ENCODE results near the gene RNF157. TPM values are rescaled to one million over a fixed set of nuclear protein-coding genes. Genes with fewer than 3 reads are reported as not detected.

RNF157 gene
- total RNA-seq, 2 donors from 2014 or later = 9.6 to 11.2 TPM

- Mint-ChIP-seq H3K27me3 (ENCODE audit: insufficient read depth) (no peaks in the 10 kb centered on the region), H3K36me3 (ENCODE audit: low read depth) (no peaks in the 10 kb centered on the region), H3K4me3 (no peak overlapping the region), H3K27ac (peak overlapping the region; percentile 52), H3K4me1 (no peaks in the 10 kb centered on the region), H3K9me3 (no peaks in the 10 kb centered on the region)
- no peaks in the 10 kb centered on the region for H3K9me3 ChIP-seq (ENCODE audit: control insufficient read depth, low read length)
- no peak overlapping the region for H3K9ac ChIP-seq (ENCODE audit: extremely low read depth, low read length, poor library complexity, severe bottlenecking)
- no peaks in the 10 kb centered on the region for H3K4me1 ChIP-seq (ENCODE audit: control insufficient read depth, insufficient read depth, low read length)
- H3K27me3 ChIP-seq (ENCODE audit: control insufficient read depth, insufficient read depth, low read length, poor library complexity, severe bottlenecking) = no peaks in the 10 kb centered on the region
- no peak overlapping the region for H3K4me3 ChIP-seq (ENCODE audit: low read length)
- 91 to 92% methylated on average over 11 to 31 of the region's 31 CpGs for WGBS, 2 experiments (ENCODE audit: insufficient coverage in 1 of 2, insufficient read length in 1 of 2)
- no peaks in the 10 kb centered on the region for H3K36me3 ChIP-seq (ENCODE audit: control insufficient read depth, insufficient read depth, low read length)
- TF ChIP-seq, protein P1, sequence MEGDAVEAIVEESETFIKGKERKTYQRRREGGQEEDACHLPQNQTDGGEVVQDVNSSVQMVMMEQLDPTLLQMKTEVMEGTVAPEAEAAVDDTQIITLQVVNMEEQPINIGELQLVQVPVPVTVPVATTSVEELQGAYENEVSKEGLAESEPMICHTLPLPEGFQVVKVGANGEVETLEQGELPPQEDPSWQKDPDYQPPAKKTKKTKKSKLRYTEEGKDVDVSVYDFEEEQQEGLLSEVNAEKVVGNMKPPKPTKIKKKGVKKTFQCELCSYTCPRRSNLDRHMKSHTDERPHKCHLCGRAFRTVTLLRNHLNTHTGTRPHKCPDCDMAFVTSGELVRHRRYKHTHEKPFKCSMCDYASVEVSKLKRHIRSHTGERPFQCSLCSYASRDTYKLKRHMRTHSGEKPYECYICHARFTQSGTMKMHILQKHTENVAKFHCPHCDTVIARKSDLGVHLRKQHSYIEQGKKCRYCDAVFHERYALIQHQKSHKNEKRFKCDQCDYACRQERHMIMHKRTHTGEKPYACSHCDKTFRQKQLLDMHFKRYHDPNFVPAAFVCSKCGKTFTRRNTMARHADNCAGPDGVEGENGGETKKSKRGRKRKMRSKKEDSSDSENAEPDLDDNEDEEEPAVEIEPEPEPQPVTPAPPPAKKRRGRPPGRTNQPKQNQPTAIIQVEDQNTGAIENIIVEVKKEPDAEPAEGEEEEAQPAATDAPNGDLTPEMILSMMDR (conservative IDR thresholded peaks at IDR 0.05) = no peak
- no peak overlapping the region for H3K27ac ChIP-seq (ENCODE audit: low read depth, low read length)
- no peak for DNase-seq
Observed at GRCh38 chr17:76277300-76278267, 37.3 kb upstream of the RNF157 start.

DNA sequence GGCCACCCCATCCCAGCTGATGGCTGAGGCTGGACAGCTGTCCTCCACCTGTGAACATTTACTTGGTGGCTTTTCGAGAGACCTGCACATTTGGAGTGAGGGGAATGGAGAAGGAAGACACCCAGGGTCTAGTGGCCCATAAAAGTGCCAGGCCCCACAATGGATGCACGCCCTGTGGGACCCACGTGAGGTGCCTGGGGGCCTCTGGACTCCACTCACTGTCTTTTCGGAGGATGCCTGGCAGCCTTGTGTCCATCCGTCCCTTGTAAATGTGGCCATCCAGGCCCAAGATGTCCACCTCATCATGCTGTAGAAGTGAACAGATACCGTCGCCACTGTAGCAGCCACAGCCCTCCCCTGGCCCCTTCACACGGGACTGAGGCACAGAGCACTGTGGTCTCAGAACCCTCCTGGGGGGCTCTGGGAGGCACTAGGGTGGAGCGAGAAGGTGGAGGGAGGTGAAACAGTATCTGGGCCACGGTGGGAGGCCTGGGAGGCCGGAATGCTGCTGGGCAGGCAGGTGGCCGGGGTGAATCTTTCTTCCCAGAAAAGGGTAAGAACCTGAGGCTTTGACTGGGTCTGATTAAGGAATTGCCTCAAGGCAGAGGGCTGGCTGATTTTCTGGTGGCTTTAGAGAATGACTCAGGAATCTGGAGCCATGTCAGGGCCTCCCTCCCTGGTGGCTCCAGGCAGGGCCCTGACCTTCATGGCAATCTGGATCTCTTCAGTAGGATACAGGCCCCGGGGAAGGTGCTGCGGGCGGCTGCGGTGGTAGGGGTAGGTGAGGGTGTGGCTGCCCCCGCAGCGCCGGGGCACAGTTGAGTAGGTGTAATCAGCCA, 36.4 kb upstream of the RNF157 start:
- H3K9me3 ChIP-seq (ENCODE audit: control insufficient read depth, low read length) = no peaks in the 10 kb centered on the region
- H3K4me3 ChIP-seq (ENCODE audit: low read length) = no peak overlapping the region
- no peak for DNase-seq
- no peaks in the 10 kb centered on the region for H3K4me1 ChIP-seq (ENCODE audit: control insufficient read depth, insufficient read depth, low read length)
- no peaks in the 10 kb centered on the region for H3K36me3 ChIP-seq (ENCODE audit: control insufficient read depth, insufficient read depth, low read length)
- H3K27ac Mint-ChIP-seq = peak overlapping the region; percentile 52
- H3K27me3 Mint-ChIP-seq (ENCODE audit: insufficient read depth) = no peaks in the 10 kb centered on the region
- H3K4me1 Mint-ChIP-seq = no peaks in the 10 kb centered on the region
- H3K36me3 Mint-ChIP-seq (ENCODE audit: low read depth) = no peaks in the 10 kb centered on the region
- no peak overlapping the region for H3K9ac ChIP-seq (ENCODE audit: extremely low read depth, low read length, poor library complexity, severe bottlenecking)
- H3K9me3 Mint-ChIP-seq = no peaks in the 10 kb centered on the region
- H3K4me3 Mint-ChIP-seq = no peak overlapping the region
- no peak overlapping the region for H3K27ac ChIP-seq (ENCODE audit: low read depth, low read length)
- TF ChIP-seq, protein P1 (conservative IDR thresholded peaks at IDR 0.05) = no peak
- H3K27me3 ChIP-seq (ENCODE audit: control insufficient read depth, insufficient read depth, low read length, poor library complexity, severe bottlenecking) = no peaks in the 10 kb centered on the region
- 88 to 90% methylated on average over 9 to 19 of the region's 19 CpGs for WGBS, 2 experiments (ENCODE audit: insufficient coverage in 1 of 2, insufficient read length in 1 of 2)

DNA sequence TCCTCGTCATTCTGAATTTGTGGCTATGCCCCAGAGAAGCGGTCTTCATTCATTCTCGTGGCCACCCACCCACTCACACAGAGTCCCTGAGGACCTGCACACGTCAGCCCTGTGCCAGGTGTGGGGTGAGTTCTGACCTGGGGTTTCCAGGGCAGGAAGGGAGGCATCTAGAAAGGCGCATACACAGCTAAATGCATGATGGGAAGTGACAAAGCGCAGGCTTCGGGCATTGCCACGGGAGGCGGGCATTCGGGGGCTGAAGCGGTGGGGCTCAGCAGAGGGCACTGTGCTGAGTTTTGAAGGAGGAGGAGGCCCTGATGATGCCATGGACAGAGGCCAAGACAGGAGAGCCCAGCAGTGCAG, 35.8 kb upstream of the RNF157 start:
- Mint-ChIP-seq H3K27me3 (ENCODE audit: insufficient read depth) (no peaks in the 10 kb centered on the region), H3K4me3 (no peak overlapping the region)

More for the DNA sequence above, 35.8 kb upstream of the RNF157 start:
- H3K4me1 ChIP-seq (ENCODE audit: control insufficient read depth, insufficient read depth, low read length) = no peaks in the 10 kb centered on the region
- Mint-ChIP-seq H3K4me1 (peaks cover under 1% of the 10 kb centered on the region), H3K9me3 (no peaks in the 10 kb centered on the region), H3K27ac (no peak overlapping the region), H3K36me3 (ENCODE audit: low read depth) (no peaks in the 10 kb centered on the region)
- H3K9me3 ChIP-seq (ENCODE audit: control insufficient read depth, low read length) = no peaks in the 10 kb centered on the region
- no peaks in the 10 kb centered on the region for H3K27me3 ChIP-seq (ENCODE audit: control insufficient read depth, insufficient read depth, low read length, poor library complexity, severe bottlenecking)
- no peak overlapping the region for H3K27ac ChIP-seq (ENCODE audit: low read depth, low read length)
- H3K36me3 ChIP-seq (ENCODE audit: control insufficient read depth, insufficient read depth, low read length) = no peaks in the 10 kb centered on the region
- no peak overlapping the region for H3K4me3 ChIP-seq (ENCODE audit: low read length)
- H3K9ac ChIP-seq (ENCODE audit: extremely low read depth, low read length, poor library complexity, severe bottlenecking) = no peak overlapping the region
- TF ChIP-seq, protein P1 (conservative IDR thresholded peaks at IDR 0.05) = no peak
- no peak for DNase-seq
- WGBS, 2 experiments (ENCODE audit: insufficient coverage in 1 of 2, insufficient read length in 1 of 2) = 94 to 97% methylated on average over 6 to 10 of the region's 11 CpGs

All from endodermal cell (in vitro differentiated cells).